Activated CD8-positive, alpha-beta memory T cell treated with anti-CD3 and anti-CD28 coated beads for 48 hours (primary cell): Measurements from ENCODE around the gene NLRX1.
"Not testable (repeated sequence)": the region's sequence is repeated elsewhere in the genome, so short reads cannot be mapped to it uniquely, and the experiment has no call there.

Experiments
- DNase-seq, 3 experiments: peaks; one replicate each; pipeline ENCODE4 v3.0.0-alpha.2; 2020; ENCODE audit warnings: low read depth in 2 of 3, low spot score in 2 of 3

The NLRX1 gene

GRCh38 chr11:119185981-119186634 is 17.6 kb downstream of the NLRX1 start:
- DNase-seq: no peak

- no peak for DNase-seq
These were observed 18.8 kb downstream of the NLRX1 start for GRCh38 chr11:119187123-119187892.

GRCh38 chr11:119188067-119188466 is 19.5 kb downstream of the NLRX1 start:
- DNase-seq: no peak

DNA sequence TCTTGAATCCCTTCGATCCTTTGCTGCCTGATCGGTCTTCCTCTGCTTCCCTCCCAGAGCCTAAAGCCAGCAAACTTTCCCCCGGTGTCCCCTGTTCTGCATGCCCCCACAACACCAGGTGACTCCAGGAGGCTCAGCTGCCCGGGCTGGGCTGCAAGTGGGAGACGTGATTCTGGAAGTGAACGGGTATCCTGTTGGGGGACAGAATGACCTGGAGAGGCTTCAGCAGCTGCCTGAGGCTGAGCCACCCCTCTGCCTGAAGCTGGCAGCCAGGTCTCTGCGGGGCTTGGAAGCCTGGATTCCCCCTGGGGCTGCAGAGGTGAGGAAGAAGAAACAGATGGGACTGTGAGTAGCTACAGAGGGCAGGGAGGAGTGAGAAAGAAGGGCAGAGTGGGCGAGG is 20.4 kb downstream of the NLRX1 start:
- DNase-seq: no peak

- no peak for DNase-seq
These were observed 20.9 kb downstream of the NLRX1 start for GRCh38 chr11:119189393-119189792.

GRCh38 chr11:119190531-119190930 is 22.0 kb downstream of the NLRX1 start:
- no peak for DNase-seq

GRCh38 chr11:119191265-119191664 is 22.7 kb downstream of the NLRX1 start:
- DNase-seq: not testable (repeated sequence)

DNA sequence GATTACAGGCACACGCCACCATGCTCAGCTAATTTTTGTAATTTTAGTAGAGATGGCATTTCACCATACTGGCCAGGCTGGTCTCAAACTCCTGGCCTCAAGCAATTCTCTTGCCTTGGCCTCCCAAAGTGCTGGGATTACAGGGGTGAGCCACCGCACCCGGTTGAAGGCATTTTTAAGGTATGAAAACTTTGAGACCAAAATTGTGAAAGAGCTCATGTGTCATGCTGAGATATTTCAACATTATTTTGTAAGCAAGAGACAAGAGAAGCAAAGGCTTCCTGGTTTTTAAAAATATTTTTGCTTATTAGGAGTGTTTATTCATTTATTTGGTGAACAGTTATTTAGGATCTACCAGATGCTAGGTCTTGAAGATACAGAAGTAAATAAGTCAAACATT is 23.6 kb downstream of the NLRX1 start:
- DNase-seq: no peak

DNA sequence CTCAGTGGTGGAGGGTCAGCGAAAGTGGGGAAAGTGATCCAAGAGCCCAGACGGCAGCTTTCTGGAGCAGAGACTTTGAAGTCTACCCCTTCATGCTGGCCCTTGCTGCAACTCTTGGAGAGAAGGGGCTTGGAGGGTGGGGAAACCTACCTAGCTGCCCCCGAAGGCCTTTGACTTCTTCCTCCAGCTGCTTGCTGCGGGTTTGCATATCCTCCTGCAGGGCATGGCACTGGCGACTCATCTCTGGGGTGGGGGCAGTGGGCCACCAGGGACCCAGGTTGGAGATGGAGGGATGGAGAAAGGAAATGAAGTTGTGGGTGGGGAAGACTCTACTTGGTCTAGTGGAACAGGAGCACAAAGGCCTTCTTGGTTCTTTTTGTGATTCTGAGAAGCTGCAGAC is 24.5 kb downstream of the NLRX1 start:
- no peak for DNase-seq

DNA sequence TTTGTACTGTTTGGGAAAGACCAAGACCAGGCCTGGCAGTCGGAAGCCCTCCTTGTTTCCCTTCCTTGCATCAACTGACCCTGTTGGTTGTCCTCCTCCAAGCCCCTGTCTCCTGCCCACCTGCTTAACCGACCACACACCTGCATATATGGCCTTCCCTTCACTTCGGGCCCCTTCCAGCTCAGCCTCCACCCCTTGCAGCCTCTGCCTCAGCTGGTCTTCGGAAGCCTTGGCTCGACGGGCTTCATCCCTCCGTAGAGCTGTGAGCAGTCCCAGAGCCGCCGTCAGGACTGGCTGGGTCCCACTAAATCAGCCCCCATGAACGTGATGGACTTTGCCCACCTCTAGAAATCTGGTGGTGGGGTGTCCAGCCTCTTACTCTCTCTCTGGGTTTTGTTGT is 25.1 kb downstream of the NLRX1 start:
- DNase-seq: no peak

- no peak for DNase-seq
These were observed 26.4 kb downstream of the NLRX1 start for GRCh38 chr11:119194811-119195440.

DNA sequence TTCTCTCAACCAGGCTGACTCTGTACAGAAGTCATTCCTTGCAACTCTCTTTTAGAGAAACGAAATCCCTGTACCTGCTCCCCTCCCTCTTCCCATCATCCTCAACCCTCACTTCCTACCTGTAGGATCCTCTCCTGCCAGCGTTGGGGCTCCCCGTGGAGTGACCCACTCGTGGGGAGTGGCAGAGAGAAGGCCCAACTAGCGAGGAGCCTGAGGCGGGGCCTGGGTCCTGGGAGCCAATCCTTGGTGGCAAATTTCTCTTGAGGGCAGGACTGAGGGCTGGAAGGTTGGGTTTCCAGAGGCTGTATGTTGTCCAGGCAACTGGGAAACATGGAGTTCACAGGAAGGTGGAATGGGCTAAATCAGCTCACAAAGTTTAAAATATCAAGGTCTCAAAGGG is 27.2 kb downstream of the NLRX1 start:
- DNase-seq: no peak

- peak in 2 of 3 experiments; percentile 17 to 30 for DNase-seq
These were observed 28.4 kb downstream of the NLRX1 start for GRCh38 chr11:119196833-119197483.

GRCh38 chr11:119198925-119199324 is 30.4 kb downstream of the NLRX1 start:
- DNase-seq: no peak

DNA sequence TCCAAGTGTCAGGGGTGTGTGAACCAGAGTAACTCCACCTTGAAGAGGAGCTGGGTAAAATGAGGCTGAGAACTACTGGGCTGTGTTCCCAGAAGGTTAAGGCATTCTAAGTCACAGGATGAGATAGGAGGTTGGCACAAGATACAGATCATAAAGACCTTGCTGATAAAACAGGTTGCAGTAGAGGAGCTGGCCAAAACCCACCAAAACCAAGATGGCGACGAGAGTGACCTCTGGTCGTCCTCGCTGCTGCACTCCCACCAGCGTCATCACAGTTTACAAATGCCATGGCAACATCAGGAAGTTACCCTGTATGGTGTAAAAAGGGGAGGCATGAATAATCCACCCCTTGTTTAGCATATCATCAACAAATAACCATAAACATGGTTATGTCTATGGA is 32.7 kb downstream of the NLRX1 start:
- not testable (repeated sequence) for DNase-seq

DNA sequence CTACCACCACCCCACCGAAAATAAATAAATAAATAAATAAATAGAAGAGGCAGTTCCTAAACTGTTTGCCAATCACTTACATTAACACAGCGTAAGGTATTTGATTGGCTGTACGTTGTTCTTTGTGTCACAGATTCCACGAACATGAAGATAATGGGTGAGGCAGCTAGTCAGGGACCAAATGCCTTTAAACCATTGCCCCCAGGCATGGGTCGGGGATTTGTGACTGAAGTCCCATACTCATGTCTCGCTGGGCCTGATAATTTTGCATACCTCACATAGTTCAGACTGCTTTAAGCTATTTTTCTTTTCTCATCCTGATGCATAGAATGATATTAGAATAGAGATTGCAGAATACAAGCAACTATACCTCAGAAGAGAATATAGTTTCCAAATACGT is 34.0 kb downstream of the NLRX1 start:
- no peak for DNase-seq

GRCh38 chr11:119204066-119204465 is 35.5 kb downstream of the NLRX1 start:
- DNase-seq: no peak

DNA sequence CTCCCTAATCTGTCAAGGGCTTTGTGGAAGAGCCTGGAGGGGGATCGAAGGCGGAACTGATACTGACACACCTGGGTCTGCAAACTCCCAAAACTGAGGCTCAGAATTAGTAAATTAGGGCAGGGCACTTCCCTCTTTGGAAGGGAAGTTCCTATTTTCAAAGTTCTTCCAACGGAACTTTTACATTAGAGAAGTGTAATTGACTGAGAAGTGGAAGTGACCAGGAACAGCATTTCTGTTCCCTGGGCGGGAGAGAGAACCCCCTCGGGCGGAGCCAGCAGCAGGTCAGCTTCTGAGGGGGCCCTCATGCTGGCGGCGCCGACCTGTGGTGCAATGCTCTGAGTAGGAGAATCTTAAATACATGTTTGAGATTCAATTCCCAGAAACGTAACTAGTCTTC is 36.6 kb downstream of the NLRX1 start:
- no peak for DNase-seq

DNA sequence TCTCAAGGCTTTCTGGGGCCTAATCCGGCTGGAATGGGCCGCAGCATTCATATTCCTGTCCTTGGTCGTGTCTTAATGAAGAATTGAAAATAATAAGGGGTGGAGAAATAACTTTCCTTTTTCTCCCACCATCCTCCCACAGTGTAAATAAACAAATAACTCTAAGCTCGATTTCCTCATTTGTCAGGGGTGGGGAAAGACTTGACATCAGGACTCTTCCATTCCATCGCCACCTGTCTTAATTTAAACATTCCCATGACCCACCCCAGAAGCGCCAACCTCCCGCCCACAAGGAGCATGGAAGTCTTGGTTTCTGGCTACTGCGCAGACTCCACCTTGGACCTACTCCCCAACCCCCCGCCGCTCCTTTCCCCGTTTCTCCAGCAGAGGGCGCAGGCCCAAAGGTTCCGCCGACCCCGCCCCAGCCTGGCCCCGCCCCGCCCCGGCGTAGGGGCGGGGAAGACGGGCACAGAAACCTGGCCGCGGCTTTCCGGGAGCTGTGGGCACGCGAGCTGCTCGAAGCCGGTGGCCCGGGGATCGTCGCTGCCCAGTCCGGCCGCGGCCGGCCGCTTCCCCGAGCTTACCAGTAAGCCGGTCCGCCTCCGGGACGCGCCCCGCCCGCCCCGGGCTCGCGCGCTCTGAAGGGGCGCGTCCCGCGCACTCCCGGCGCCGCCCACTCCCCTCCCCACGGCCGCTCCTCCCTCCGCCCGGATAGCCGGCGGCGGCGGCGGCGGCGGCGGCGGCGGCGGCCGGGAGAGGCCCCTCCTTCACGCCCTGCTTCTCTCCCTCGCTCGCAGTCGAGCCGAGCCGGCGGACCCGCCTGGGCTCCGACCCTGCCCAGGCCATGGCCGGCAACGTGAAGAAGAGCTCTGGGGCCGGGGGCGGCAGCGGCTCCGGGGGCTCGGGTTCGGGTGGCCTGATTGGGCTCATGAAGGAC is 37.3 kb downstream of the NLRX1 start, which contains the start of gene CBL:
Gene CBL (plus strand): TSS at position 766 of the 937 bp plus-strand sequence. CDS start 79 bp downstream, at position 845.
- DNase-seq: peak; percentile 92 to 99 (median 99)
